PFSK-1 (cell line): Measurements from ENCODE around the gene HRH1.

Experiments
- FOXP2 ChIP-seq: optimal IDR thresholded peaks from 2 replicates; pipeline ENCODE3; 2011; ENCODE audit warnings: borderline replicate concordance, control low read depth, inconsistent platforms; ENCODE audit not compliant: insufficient read depth; ENCODE audit errors: extremely low read length, extremely low read depth
- POLR2AphosphoS5 ChIP-seq: IDR thresholded peaks from 2 replicates; pipeline ENCODE4 v1.6.1; 2012; ENCODE audit warnings: low read depth, mild to moderate bottlenecking, control low read depth, low read length, moderate library complexity
- REST ChIP-seq, 2 experiments: IDR thresholded peaks; 2 replicates each; pipeline versions ENCODE4 v1.6.1 to v1.8.0; 2011 to 2012; ENCODE audit warnings: low read depth in 2 of 2, low read length in 2 of 2, control low read depth in 1 of 2, inconsistent platforms in 1 of 2, mild to moderate bottlenecking in 1 of 2, moderate library complexity in 1 of 2; ENCODE audit not compliant: insufficient read depth in 1 of 2
- TAF1 ChIP-seq: IDR thresholded peaks from 2 replicates; pipeline ENCODE4 v1.6.1; 2012; ENCODE audit warnings: low read length, control low read depth, borderline replicate concordance; ENCODE audit not compliant: insufficient read depth

- TF ChIP-seq POLR2AphosphoS5 (no peak), REST (IDR thresholded peaks at IDR 0.05; ENCODE audit: insufficient read depth in 1 of 2, low read depth in 2 of 2, low read length in 2 of 2) (no peak), TAF1 (no peak), FOXP2 (no peak)
Measured at GRCh38 chr3:11168406-11168805, 14.1 kb downstream of the HRH1 start.
